GM19397 (cell line): ENCODE data around the gene EFCC1.
"Not testable (repeated sequence)": the region's sequence is repeated elsewhere in the genome, so short reads cannot be mapped to it uniquely, and the experiment has no call there.

ENCODE experiments used
- ATAC-seq: cut with Tn5 transposase; IDR thresholded peaks from one replicate; pipeline ENCODE4 v1.9.1; 2021; ENCODE audit warnings: mild to moderate bottlenecking, moderate library complexity; ENCODE audit not compliant: unreplicated experiment

Gene EFCC1

GRCh38 chr3:129051871-129052340, 50.8 kb downstream of the EFCC1 start:
- ATAC-seq: no peak

GRCh38 chr3:129052675-129053074, 51.6 kb downstream of the EFCC1 start:
- no peak for ATAC-seq

GRCh38 chr3:129054605-129055104, 53.6 kb downstream of the EFCC1 start:
- no peak for ATAC-seq

GRCh38 chr3:129056451-129057173, 55.5 kb downstream of the EFCC1 start:
- ATAC-seq: no peak

- no peak for ATAC-seq
Measured at GRCh38 chr3:129057249-129057648, 56.1 kb downstream of the EFCC1 start.

GRCh38 chr3:129058441-129059200, 57.5 kb downstream of the EFCC1 start:
- no peak for ATAC-seq

- no peak for ATAC-seq
Measured at GRCh38 chr3:129059311-129059958, 58.3 kb downstream of the EFCC1 start.

GRCh38 chr3:129060276-129061022, 59.3 kb downstream of the EFCC1 start, which contains the start of gene GP9:
GP9 (plus strand) TSS chr3:129060779; CDS start chr3:129061740, 961 bp downstream.
- ATAC-seq: no peak

GRCh38 chr3:129061023-129061887, 60.2 kb downstream of the EFCC1 start:
- no peak for ATAC-seq

GRCh38 chr3:129061888-129062834, 61.1 kb downstream of the EFCC1 start:
- no peak for ATAC-seq

- ATAC-seq: no peak
Measured at GRCh38 chr3:129063091-129063640, 62.1 kb downstream of the EFCC1 start.

GRCh38 chr3:129063841-129064482, 62.9 kb downstream of the EFCC1 start:
- ATAC-seq: no peak

- no peak for ATAC-seq
Measured at GRCh38 chr3:129065016-129065719, 64.1 kb downstream of the EFCC1 start.

GRCh38 chr3:129065720-129066073, 64.6 kb downstream of the EFCC1 start:
- ATAC-seq: no peak

- not testable (repeated sequence) for ATAC-seq
Measured at GRCh38 chr3:129067719-129068118, 66.6 kb downstream of the EFCC1 start.

- no peak for ATAC-seq
Measured at GRCh38 chr3:129068291-129068886, 67.3 kb downstream of the EFCC1 start.
